SK-N-SH (cell line): ENCODE measurements around the gene UBE3B. TPM values are rescaled to one million over a fixed set of nuclear protein-coding genes. Genes with fewer than 3 reads are reported as not detected.

Experiments
- CTCF ChIA-PET: fragments of 300-600, 350-600 bp; formaldehyde crosslinking; extraction: SDS; loops from one replicate; lab custom pipeline; 2021; lab: Yijun Ruan, JAX
- POLR2A ChIA-PET: fragments of 350-600 bp; sonication (Branson Sonifier 250); formaldehyde crosslinking; extraction: SDS; loops from one replicate; lab custom pipeline; 2020; ENCODE audit warnings: antibody characterized with exemption, inconsistent platforms; lab: Yijun Ruan, JAX
- DNase-seq: peaks from one replicate; pipeline ENCODE4 v3.0.0; 2012
- H2AFZ ChIP-seq: fragments of 200-600 bp; sonication (generic); 2 replicates; pipeline ENCODE4 v1.8.1; 2016; ENCODE audit warnings: antibody characterized with exemption, mild to moderate bottlenecking, low read depth
- H3F3A ChIP-seq: fragments of 200-600 bp; sonication (generic); replicated peaks from 2 replicates; pipeline ENCODE3; 2016; ENCODE audit warnings: antibody characterized with exemption, mild to moderate bottlenecking; ENCODE audit not compliant: insufficient read depth
- H3K27ac ChIP-seq, 2 experiments: fragments of 200-500 bp in 1 of 2; fragments of 200-600 bp in 1 of 2; sonication (Bioruptor generic) in 1 of 2; sonication (generic), shearing (Covaris generic) in 1 of 2; 2 replicates each; pipeline versions ENCODE4 v1.5.1 to v1.6.1; 2014 to 2016; ENCODE audit warnings: low read depth in 2 of 2, inconsistent platforms in 1 of 2, low read length in 1 of 2, mild to moderate bottlenecking in 1 of 2, mixed read lengths in 1 of 2
- H3K27me3 ChIP-seq: fragments of 200-600 bp; sonication (generic), shearing (Covaris generic); 2 replicates; pipeline ENCODE4 v1.6.1; 2016; ENCODE audit warnings: mixed run types; ENCODE audit not compliant: insufficient read depth
- H3K36me3 ChIP-seq, 2 experiments: fragments of 200-500 bp in 1 of 2; fragments of 200-600 bp in 1 of 2; sonication (Bioruptor generic) in 1 of 2; sonication (generic) in 1 of 2; replicated peaks in 1 of 2; 2 replicates each; pipeline versions ENCODE3 to v1.5.1; 2014 to 2016; ENCODE audit warnings: low read length in 1 of 2, mild to moderate bottlenecking in 1 of 2; ENCODE audit not compliant: insufficient read depth in 2 of 2, control insufficient read depth in 1 of 2
- H3K4me1 ChIP-seq, 2 experiments: fragments of 200-500 bp in 1 of 2; fragments of 200-600 bp in 1 of 2; sonication (Bioruptor generic) in 1 of 2; sonication (generic), shearing (Covaris generic) in 1 of 2; 2 replicates each; pipeline versions ENCODE4 v1.5.1 to v1.6.1; 2014 to 2016; ENCODE audit warnings: low read depth in 1 of 2, low read length in 1 of 2, mixed run types in 1 of 2; ENCODE audit not compliant: insufficient read depth in 2 of 2, control insufficient read depth in 1 of 2
- H3K4me2 ChIP-seq: fragments of 200-600 bp; sonication (generic), shearing (Covaris generic); 2 replicates; pipeline ENCODE4 v1.6.1; 2017; ENCODE audit warnings: mixed run types
- H3K4me3 ChIP-seq, 2 experiments: fragments of 200-500 bp in 1 of 2; fragments of 200-600 bp in 1 of 2; sonication (Bioruptor generic) in 1 of 2; sonication (generic), shearing (Covaris generic) in 1 of 2; 2 replicates each; pipeline versions ENCODE4 v1.5.1 to v1.8.1; 2014 to 2016; ENCODE audit warnings: low read depth in 2 of 2, inconsistent platforms in 1 of 2, low read length in 1 of 2, mild to moderate bottlenecking in 1 of 2, mixed read lengths in 1 of 2, moderate library complexity in 1 of 2
- H3K79me2 ChIP-seq: fragments of 200-600 bp; sonication (generic); 2 replicates; pipeline ENCODE4 v1.8.1; 2017; ENCODE audit warnings: mild to moderate bottlenecking; ENCODE audit not compliant: insufficient read depth
- H3K9ac ChIP-seq: fragments of 200-600 bp; sonication (generic); 2 replicates; pipeline ENCODE4 v1.6.1; 2017; ENCODE audit warnings: mixed run types
- H3K9me2 ChIP-seq: fragments of 200-600 bp; sonication (generic); 2 replicates; pipeline ENCODE4 v1.6.1; 2017; ENCODE audit warnings: mixed run types
- H3K9me3 ChIP-seq: fragments of 200-600 bp; sonication (generic); 2 replicates; pipeline ENCODE4 v1.6.1; 2017; ENCODE audit warnings: mixed run types, mild to moderate bottlenecking, moderate library complexity
- H4K20me1 ChIP-seq: fragments of 200-600 bp; sonication (generic); 2 replicates; pipeline ENCODE4 v1.6.1; 2017; ENCODE audit warnings: mild to moderate bottlenecking, mixed run types; ENCODE audit not compliant: insufficient read depth
- EZH2phosphoT487 ChIP-seq: fragments of 200-600 bp; sonication (generic); IDR thresholded peaks from 2 replicates; pipeline ENCODE4 v1.6.1; 2017; ENCODE audit warnings: low read depth, mixed run types, mild to moderate bottlenecking, antibody characterized with exemption, moderate library complexity, borderline replicate concordance
- FOXJ3 ChIP-seq: sonication (generic); formaldehyde crosslinking; IDR thresholded peaks from 2 replicates; pipeline ENCODE4 v1.5.1; 2020; ENCODE audit warnings: mild to moderate bottlenecking, missing genetic modification reagents
- FOXM1 ChIP-seq: IDR thresholded peaks from 2 replicates; pipeline ENCODE4 v1.4.0; 2012; ENCODE audit warnings: low read depth, mild to moderate bottlenecking
- MAX ChIP-seq: IDR thresholded peaks from 2 replicates; pipeline ENCODE4 v1.4.0; 2012; ENCODE audit warnings: low read depth
- MEF2A ChIP-seq: IDR thresholded peaks from 2 replicates; pipeline ENCODE4 v1.4.0; 2012; ENCODE audit warnings: low read depth, borderline replicate concordance
- MXI1 ChIP-seq: IDR thresholded peaks from 2 replicates; pipeline ENCODE4 v1.6.1; 2012; ENCODE audit warnings: mild to moderate bottlenecking, low read depth, low read length, improper control_type of control experiment
- NFIC ChIP-seq: IDR thresholded peaks from 2 replicates; pipeline ENCODE4 v1.4.0; 2012; ENCODE audit warnings: borderline replicate concordance
- PBX3 ChIP-seq: IDR thresholded peaks from 2 replicates; pipeline ENCODE4; 2012
- RAD21 ChIP-seq: IDR thresholded peaks from 2 replicates; pipeline ENCODE4 v1.6.1; 2012; ENCODE audit warnings: mild to moderate bottlenecking, low read length
- REST ChIP-seq: IDR thresholded peaks from 2 replicates; pipeline ENCODE4 v1.6.1; 2012; ENCODE audit warnings: mild to moderate bottlenecking, low read depth, low read length, moderate library complexity
- RFX5 ChIP-seq: IDR thresholded peaks from 2 replicates; pipeline ENCODE4 v1.6.1; 2012; ENCODE audit warnings: mild to moderate bottlenecking, improper control_type of control experiment, low read length
- RXRA ChIP-seq: IDR thresholded peaks from 2 replicates; pipeline ENCODE4 v1.4.0; 2012; ENCODE audit warnings: low read depth, mild to moderate bottlenecking, borderline replicate concordance
- TAF1 ChIP-seq: IDR thresholded peaks from 2 replicates; pipeline ENCODE4 v1.6.1; 2012; ENCODE audit warnings: low read depth, mild to moderate bottlenecking, low read length, moderate library complexity, borderline replicate concordance
- TCF12 ChIP-seq: IDR thresholded peaks from 2 replicates; pipeline ENCODE4 v1.4.0; 2012
- TEAD4 ChIP-seq: IDR thresholded peaks from 2 replicates; pipeline ENCODE4 v1.4.0; 2012; ENCODE audit warnings: mild to moderate bottlenecking, borderline replicate concordance; ENCODE audit not compliant: insufficient read depth
- ZBTB33 ChIP-seq: IDR thresholded peaks from 2 replicates; pipeline ENCODE4 v1.4.0; 2012; ENCODE audit warnings: low read depth, borderline replicate concordance
- WGBS: methylation state at CpG from one replicate; pipeline ENCODE4 v1.1.6; 2017; ENCODE audit warnings: low lambda C conversion rate; 5-methylcytosine and 5-hydroxymethylcytosine counted together
- polyA plus RNA-seq, 3 experiments: library from polyadenylated mRNA; depleted of rRNA; stranded (reverse); fragments of >200 nt; gene quantifications; 2 replicates each; pipeline ENCODE4 v1.2.3, GENCODE V29; 2012
- TF ChIP-seq, protein P1 (sequence below): fragments of 150-350 bp; IDR thresholded peaks from 2 replicates; pipeline ENCODE4 v1.6.1; 2017; ENCODE audit warnings: antibody characterized with exemption, low read length, low read depth, borderline replicate concordance

Gene UBE3B
- polyA plus RNA-seq, 1 of the 3 experiments (the other 2 are of a cell fraction) = 28.6 TPM

DNA sequence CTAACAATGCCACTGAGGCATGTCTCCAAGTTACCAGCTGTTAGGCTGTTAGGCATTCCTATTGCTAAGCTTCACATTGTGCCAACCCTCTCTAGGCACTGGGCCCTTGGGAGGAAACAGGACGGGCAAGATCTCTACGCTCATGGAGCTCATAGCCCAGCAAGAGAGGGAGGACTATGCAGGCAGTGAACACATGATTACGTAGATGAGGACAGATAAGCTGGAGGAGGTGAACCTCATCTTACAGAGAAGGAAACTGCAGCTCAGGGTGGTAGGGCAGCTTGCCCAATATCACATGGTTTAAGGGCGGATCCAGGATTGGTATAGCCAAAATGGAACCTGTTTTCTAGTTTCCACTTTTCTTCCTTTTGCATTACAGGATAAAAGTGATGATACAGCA lies 7.8 kb downstream of the UBE3B start:
- Histone ChIP-seq H3K4me3 (no peak overlapping the region), H3K27ac (no peak overlapping the region), H3F3A (no peaks in the 10 kb centered on the region), H3K9me2 (no peaks in the 10 kb centered on the region), H3K27me3 (no peaks in the 10 kb centered on the region), H3K4me1 (no peaks in the 10 kb centered on the region), H3K36me3 (peaks cover 42 to 73% of the 10 kb centered on the region in 2 experiments), H3K9me3 (no peaks in the 10 kb centered on the region), H3K79me2 (peaks cover 9% of the 10 kb centered on the region; the same call in 1 of the 2 replicates), H2AFZ (no peak overlapping the region), H3K9ac (no peak overlapping the region), H3K4me2 (no peak overlapping the region), H4K20me1 (no peaks in the 10 kb centered on the region)
- POLR2A ChIA-PET = no interaction called here
- DNase-seq = no peak
- CTCF ChIA-PET = interaction anchor here (1.1 to 2.5 kb wide), 3 partner anchors 13 to 320 kb away, joined by 3 to 11 read pairs (median 3); no protein-coding TSS in a partner anchor
- WGBS = 76% methylated on average over 4 of the region's 4 CpGs
- no peak for TF ChIP-seq EZH2phosphoT487
- no peak for TF ChIP-seq RXRA
- TF ChIP-seq, all 33 proteins: peak for 0

GRCh38 chr12:109487181-109488050 lies 10.0 kb downstream of the UBE3B start:
- H3F3A ChIP-seq = no peaks in the 10 kb centered on the region
- CTCF ChIA-PET = interaction anchor here (1.4 kb wide), 1 partner anchor 30 kb away, joined by 3 read pairs; no protein-coding TSS in a partner anchor

More at GRCh38 chr12:109487181-109488050, 10.0 kb downstream of the UBE3B start:
- Histone ChIP-seq H3K9me3 (no peaks in the 10 kb centered on the region), H3K36me3 (peaks cover 53 to 90% of the 10 kb centered on the region in 2 experiments), H2AFZ (no peak overlapping the region), H4K20me1 (no peaks in the 10 kb centered on the region), H3K4me1 (no peaks in the 10 kb centered on the region), H3K27ac (no peak overlapping the region), H3K79me2 (no peaks in the 10 kb centered on the region), H3K9me2 (no peaks in the 10 kb centered on the region), H3K27me3 (no peaks in the 10 kb centered on the region), H3K9ac (no peak overlapping the region), H3K4me2 (no peak overlapping the region), H3K4me3 (no peak overlapping the region)
- POLR2A ChIA-PET = no interaction called here
- WGBS = 90% methylated on average over 9 of the region's 9 CpGs
- DNase-seq = no peak
- TF ChIP-seq TAF1 (no peak), PBX3 (no peak), MEF2A (no peak), FOXM1 (no peak), MXI1 (no peak), ZBTB33 (no peak), RAD21 (no peak), RXRA (no peak), MAX (no peak), RFX5 (no peak), TCF12 (no peak), TEAD4 (no peak), REST (no peak), NFIC (no peak), FOXJ3 (CRISPR knock-in tag) (no peak)
- TF ChIP-seq, protein P1, sequence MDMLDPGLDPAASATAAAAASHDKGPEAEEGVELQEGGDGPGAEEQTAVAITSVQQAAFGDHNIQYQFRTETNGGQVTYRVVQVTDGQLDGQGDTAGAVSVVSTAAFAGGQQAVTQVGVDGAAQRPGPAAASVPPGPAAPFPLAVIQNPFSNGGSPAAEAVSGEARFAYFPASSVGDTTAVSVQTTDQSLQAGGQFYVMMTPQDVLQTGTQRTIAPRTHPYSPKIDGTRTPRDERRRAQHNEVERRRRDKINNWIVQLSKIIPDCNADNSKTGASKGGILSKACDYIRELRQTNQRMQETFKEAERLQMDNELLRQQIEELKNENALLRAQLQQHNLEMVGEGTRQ = no peak
